Suprapubic skin (tissue), 4 donors: Measurements from ENCODE around the gene ACAP3. TPM values are rescaled to one million over a fixed set of nuclear protein-coding genes. Genes with fewer than 3 reads are reported as not detected.

Experiments
- DNase-seq, 2 donors: peaks; one replicate each; pipeline ENCODE4 v3.0.0-alpha.2; 2019; ENCODE audit warnings: low spot score in 2 of 2
- H3K27ac ChIP-seq: fragments of 200-600 bp; sonication (generic); one replicate; pipeline ENCODE4 v1.5.1; 2019
- H3K27me3 ChIP-seq: fragments of 200-600 bp; sonication (generic); one replicate; pipeline ENCODE4 v1.5.1; 2019
- H3K36me3 ChIP-seq: fragments of 200-600 bp; sonication (generic); one replicate; pipeline ENCODE4 v1.5.1; 2019
- H3K4me1 ChIP-seq: fragments of 200-600 bp; sonication (generic); one replicate; pipeline ENCODE4 v1.5.1; 2019
- H3K4me3 ChIP-seq: fragments of 200-600 bp; sonication (generic); one replicate; pipeline ENCODE4 v1.5.1; 2019; ENCODE audit warnings: mild to moderate bottlenecking
- H3K9me3 ChIP-seq: fragments of 200-600 bp; sonication (generic); one replicate; pipeline ENCODE4 v1.5.1; 2019
- CTCF ChIP-seq, 2 donors: fragments of 200-600 bp in 1 of 2; fragments of 450-650 bp in 1 of 2; sonication (generic) in 1 of 2; IDR thresholded peaks; one replicate each; pipeline ENCODE4 v1.5.1; 2016 to 2019; ENCODE audit warnings: antibody characterized with exemption in 2 of 2, mild to moderate bottlenecking in 1 of 2, moderate library complexity in 1 of 2
- EP300 ChIP-seq: sonication (generic); formaldehyde crosslinking; IDR thresholded peaks from one replicate; pipeline ENCODE4 v1.6.1; 2017; ENCODE audit warnings: antibody characterized with exemption
- POLR2A ChIP-seq, 2 donors: fragments of 450-650 bp; IDR thresholded peaks; one replicate each; pipeline ENCODE4 v1.6.1; 2017; ENCODE audit warnings: antibody characterized with exemption in 2 of 2, mild to moderate bottlenecking in 2 of 2, moderate library complexity in 2 of 2
- POLR2AphosphoS5 ChIP-seq, 3 donors: sonication (generic); formaldehyde crosslinking; IDR thresholded peaks; one replicate each; pipeline ENCODE4 v1.6.1; 2017; ENCODE audit warnings: antibody characterized with exemption in 3 of 3
- WGBS: methylation state at CpG from one replicate; pipeline ENCODE4 v1.1.5; 2018; 5-methylcytosine and 5-hydroxymethylcytosine counted together
- total RNA-seq, 4 donors: library from RNA; depleted of rRNA; stranded (reverse); fragments of >200 nt; gene quantifications; one replicate each; pipeline ENCODE4 v1.1.0, GENCODE V29; 2016

ACAP3 gene
- total RNA-seq, 4 donors from 2014 or later: 112 to 309 (median 148) TPM

GRCh38 chr1:1313500-1314236, 5.9 kb upstream of the ACAP3 start:
- no peak overlapping the region for H3K27ac ChIP-seq
- no peaks in the 10 kb centered on the region for H3K27me3 ChIP-seq
- DNase-seq: no peak
- no peaks in the 10 kb centered on the region for H3K9me3 ChIP-seq
- H3K4me1 ChIP-seq: peaks cover 43% of the 10 kb centered on the region
- peaks cover 51% of the 10 kb centered on the region for H3K36me3 ChIP-seq
- WGBS: 92% methylated on average over 14 of the region's 37 CpGs
- H3K4me3 ChIP-seq: no peak overlapping the region
- no peak for TF ChIP-seq CTCF (IDR thresholded peaks at IDR 0.05)
- no peak for TF ChIP-seq EP300
- TF ChIP-seq POLR2A (IDR thresholded peaks at IDR 0.05): no peak
- no peak for TF ChIP-seq POLR2AphosphoS5 (IDR thresholded peaks at IDR 0.05)

GRCh38 chr1:1312450-1313314, 5.0 kb upstream of the ACAP3 start:
- Histone ChIP-seq H3K4me1 (peaks cover 33% of the 10 kb centered on the region), H3K9me3 (no peaks in the 10 kb centered on the region), H3K4me3 (no peak overlapping the region), H3K27me3 (no peaks in the 10 kb centered on the region), H3K27ac (no peak overlapping the region), H3K36me3 (peaks cover 51% of the 10 kb centered on the region)
- 91% methylated on average over 22 of the region's 49 CpGs for WGBS
- DNase-seq: no peak
- TF ChIP-seq POLR2A (IDR thresholded peaks at IDR 0.05) (no peak), POLR2AphosphoS5 (IDR thresholded peaks at IDR 0.05) (no peak), CTCF (IDR thresholded peaks at IDR 0.05) (no peak), EP300 (no peak)

- DNase-seq: no peak
- H3K4me3 ChIP-seq: no peak overlapping the region
- H3K4me1 ChIP-seq: peaks cover 35% of the 10 kb centered on the region
- TF ChIP-seq EP300: no peak
- no peak for TF ChIP-seq POLR2AphosphoS5 (IDR thresholded peaks at IDR 0.05)
- no peak for TF ChIP-seq CTCF (IDR thresholded peaks at IDR 0.05)
- TF ChIP-seq POLR2A (IDR thresholded peaks at IDR 0.05): no peak
- H3K9me3 ChIP-seq: no peaks in the 10 kb centered on the region
- H3K27me3 ChIP-seq: no peaks in the 10 kb centered on the region
- peak overlapping the region; percentile 93 for H3K27ac ChIP-seq
- WGBS: 84% methylated on average over 3 of the region's 22 CpGs
- H3K36me3 ChIP-seq: peaks cover 47% of the 10 kb centered on the region
Measured at GRCh38 chr1:1311107-1312104, 3.7 kb upstream of the ACAP3 start.

GRCh38 chr1:1310476-1311053, 2.8 kb upstream of the ACAP3 start:
- Histone ChIP-seq H3K27ac (peak overlapping the region; percentile 93), H3K36me3 (peaks cover 47% of the 10 kb centered on the region)
- DNase-seq: no peak

More at GRCh38 chr1:1310476-1311053, 2.8 kb upstream of the ACAP3 start:
- peaks cover 43% of the 10 kb centered on the region for H3K4me1 ChIP-seq
- H3K9me3 ChIP-seq: no peaks in the 10 kb centered on the region
- peak overlapping the region; percentile 65 for H3K4me3 ChIP-seq
- H3K27me3 ChIP-seq: no peaks in the 10 kb centered on the region
- TF ChIP-seq POLR2AphosphoS5 (IDR thresholded peaks at IDR 0.05) (no peak), CTCF (IDR thresholded peaks at IDR 0.05) (no peak), EP300 (no peak), POLR2A (IDR thresholded peaks at IDR 0.05) (no peak)
- WGBS: 50% methylated on average over 5 of the region's 21 CpGs
